HCT116 (cell line): ENCODE results near the gene CCNK. TPM values are rescaled to one million over a fixed set of nuclear protein-coding genes. Genes with fewer than 3 reads are reported as not detected.

ENCODE experiments used
- ATAC-seq: fragments of 200-7000 bp; cut with Tn5 transposase; 2 replicates; pipeline ENCODE4 v1.9.1; 2020; ENCODE audit warnings: mild to moderate bottlenecking, moderate library complexity
- BruUV-seq: library from RNA; stranded (reverse); fragments of 400-500 nt; replicated peaks from 2 replicates; lab custom pipeline; 2021; lab: Mats Ljungman, UMichigan
- CTCF ChIA-PET: fragments of 300-600 bp; sonication (Branson Sonifier 250); formaldehyde crosslinking; loops from one replicate; lab custom pipeline; 2021; ENCODE audit warnings: antibody characterized with exemption; lab: Charles Lee
- POLR2A ChIA-PET: fragments of 300-600, 350-600 bp; sonication (Branson Sonifier 250); formaldehyde crosslinking; loops from one replicate; lab custom pipeline; 2021; ENCODE audit warnings: antibody characterized with exemption; lab: Charles Lee
- RAD21 ChIA-PET, 2 experiments: fragments of 300-600 bp; sonication (Branson Sonifier 250); formaldehyde crosslinking; loops; one replicate each; lab custom pipeline; 2023; ENCODE audit warnings: low total read pairs in 2 of 2; ENCODE audit not compliant: uncharacterized antibody in 2 of 2, unreplicated experiment in 2 of 2, low non-redundant PET in 1 of 2; lab: Charles Lee
- DNase-seq: peaks from one replicate; pipeline ENCODE4 v3.0.0-alpha.2; 2010; ENCODE audit warnings: low read depth, low spot score
- H2AFZ ChIP-seq: fragments of 200-600 bp; shearing (Covaris generic), sonication (generic); 2 replicates; pipeline ENCODE4 v1.6.1; 2017; ENCODE audit warnings: low read depth, mixed run types, mixed read lengths, antibody characterized with exemption, low read length; ENCODE audit not compliant: poor library complexity, severe bottlenecking
- H3K27ac ChIP-seq: 2 replicates; pipeline ENCODE4 v1.5.1; 2012; ENCODE audit warnings: low read depth, low read length
- H3K27me3 ChIP-seq: fragments of 200-600 bp; sonication (generic); 2 replicates; pipeline ENCODE4 v1.6.1; 2016; ENCODE audit warnings: mixed run types, low read length, mixed read lengths; ENCODE audit not compliant: insufficient read depth
- H3K36me3 ChIP-seq, 2 experiments: fragments of 200-500 bp in 1 of 2; fragments of 200-600 bp in 1 of 2; sonication (Bioruptor generic) in 1 of 2; sonication (generic) in 1 of 2; 2 replicates each; pipeline versions ENCODE4 v1.5.1 to v1.6.1; 2014 to 2016; ENCODE audit warnings: low read length in 2 of 2, inconsistent platforms in 1 of 2, mixed read lengths in 1 of 2, mixed run types in 1 of 2; ENCODE audit not compliant: insufficient read depth in 2 of 2, control insufficient read depth in 1 of 2
- H3K4me1 ChIP-seq, 2 experiments: fragments of 200-600 bp in 1 of 2; sonication (generic) in 1 of 2; 2 replicates each; pipeline versions ENCODE4 v1.5.1 to v1.6.1; 2012 to 2017; ENCODE audit warnings: low read length in 2 of 2, inconsistent platforms in 1 of 2, mild to moderate bottlenecking in 1 of 2, mixed read lengths in 1 of 2, mixed run types in 1 of 2, moderate library complexity in 1 of 2; ENCODE audit not compliant: insufficient read depth in 2 of 2, control insufficient read depth in 1 of 2
- H3K4me2 ChIP-seq: fragments of 200-600 bp; sonication (generic); 2 replicates; pipeline ENCODE4 v1.6.1; 2017; ENCODE audit warnings: mixed run types, low read length, mixed read lengths
- H3K4me3 ChIP-seq, 2 experiments: fragments of 200-600 bp in 1 of 2; sonication (generic) in 1 of 2; replicated peaks in 1 of 2; 2 replicates each; pipeline ENCODE4 v1.5.1; 2011 to 2016; ENCODE audit warnings: low read length in 2 of 2, control low read depth in 1 of 2, low read depth in 1 of 2, mild to moderate bottlenecking in 1 of 2, mixed read lengths in 1 of 2, mixed run types in 1 of 2
- H3K79me2 ChIP-seq: fragments of 200-600 bp; sonication (generic); 2 replicates; pipeline ENCODE4 v1.6.1; 2017; ENCODE audit warnings: mild to moderate bottlenecking, mixed run types, low read length, moderate library complexity, mixed read lengths; ENCODE audit not compliant: insufficient read depth
- H3K9ac ChIP-seq: fragments of 200-600 bp; sonication (generic); 2 replicates; pipeline ENCODE4 v1.6.1; 2016; ENCODE audit warnings: low read length, mixed read lengths
- H3K9me2 ChIP-seq: fragments of 200-600 bp; sonication (generic), shearing (Covaris generic); 2 replicates; pipeline ENCODE4 v1.6.1; 2017; ENCODE audit warnings: mixed run types, mild to moderate bottlenecking, moderate library complexity; ENCODE audit not compliant: insufficient read depth
- H3K9me3 ChIP-seq, 2 experiments: fragments of 200-500 bp in 1 of 2; fragments of 200-600 bp in 1 of 2; sonication (Bioruptor generic) in 1 of 2; sonication (generic) in 1 of 2; 2 replicates each; pipeline ENCODE4 v1.6.1; 2014 to 2017; ENCODE audit warnings: low read length in 2 of 2, mixed read lengths in 2 of 2, inconsistent platforms in 1 of 2, low read depth in 1 of 2, mild to moderate bottlenecking in 1 of 2, mixed run types in 1 of 2, moderate library complexity in 1 of 2; ENCODE audit not compliant: control insufficient read depth in 1 of 2, insufficient read depth in 1 of 2
- H4K20me1 ChIP-seq: fragments of 200-600 bp; sonication (generic), shearing (Covaris generic); 2 replicates; pipeline ENCODE4 v1.6.1; 2017; ENCODE audit warnings: mixed run types, mild to moderate bottlenecking, moderate library complexity; ENCODE audit not compliant: insufficient read depth
- ATF3 ChIP-seq: IDR thresholded peaks from 2 replicates; pipeline ENCODE4 v1.6.1; 2012
- CBX3 ChIP-seq: IDR thresholded peaks from 2 replicates; pipeline ENCODE4 v1.6.1; 2012; ENCODE audit warnings: low read depth
- CTCF ChIP-seq, 3 experiments: fragments of 200-600 bp in 1 of 3; sonication (generic) in 1 of 3; IDR thresholded peaks in 2 of 3; conservative IDR thresholded peaks in 1 of 3; 2 replicates each; pipeline ENCODE4 v1.5.1; 2012 to 2017; ENCODE audit warnings: low read depth in 2 of 3, low read length in 2 of 3, antibody characterized with exemption in 1 of 3, borderline replicate concordance in 1 of 3, control low read depth in 1 of 3, mild to moderate bottlenecking in 1 of 3, mixed read lengths in 1 of 3, mixed run types in 1 of 3, moderate library complexity in 1 of 3; ENCODE audit not compliant: insufficient read depth in 1 of 3
- EGR1 ChIP-seq: IDR thresholded peaks from 2 replicates; pipeline ENCODE4 v1.6.1; 2012; ENCODE audit warnings: low read depth
- ELF1 ChIP-seq: IDR thresholded peaks from 2 replicates; pipeline ENCODE4 v1.6.1; 2012; ENCODE audit warnings: low read depth, borderline replicate concordance
- EZH2 ChIP-seq: fragments of 200-600 bp; sonication (generic); IDR thresholded peaks from 2 replicates; pipeline ENCODE4 v1.6.1; 2017; ENCODE audit warnings: antibody characterized with exemption, mixed run types
- EZH2phosphoT487 ChIP-seq: fragments of 200-600 bp; IDR thresholded peaks from 2 replicates; pipeline ENCODE4 v1.6.1; 2018; ENCODE audit warnings: antibody characterized with exemption, borderline replicate concordance
- FOSL1 ChIP-seq: IDR thresholded peaks from 2 replicates; pipeline ENCODE4 v1.6.1; 2012; ENCODE audit warnings: low read depth
- JUND ChIP-seq: IDR thresholded peaks from 2 replicates; pipeline ENCODE4 v1.6.1; 2012
- MAX ChIP-seq: IDR thresholded peaks from 2 replicates; pipeline ENCODE4 v1.6.1; 2012
- POLR2A ChIP-seq: IDR thresholded peaks from 2 replicates; pipeline ENCODE4 v1.7.0; 2011; ENCODE audit warnings: borderline replicate concordance; ENCODE audit not compliant: insufficient read depth, insufficient read length; ENCODE audit errors: extremely low read depth
- POLR2AphosphoS5 ChIP-seq: IDR thresholded peaks from 2 replicates; pipeline ENCODE4 v1.6.1; 2011; ENCODE audit warnings: mild to moderate bottlenecking, low read depth, low read length, moderate library complexity
- RAD21 ChIP-seq: IDR thresholded peaks from 2 replicates; pipeline ENCODE4 v1.6.1; 2012; ENCODE audit warnings: low read depth, mild to moderate bottlenecking
- REST ChIP-seq: IDR thresholded peaks from 2 replicates; pipeline ENCODE4 v1.6.1; 2012; ENCODE audit warnings: low read depth
- SIN3A ChIP-seq: IDR thresholded peaks from 2 replicates; pipeline ENCODE4 v1.6.1; 2012; ENCODE audit warnings: low read depth
- SP1 ChIP-seq: IDR thresholded peaks from 2 replicates; pipeline ENCODE4 v1.6.1; 2012; ENCODE audit warnings: low read depth
- SRF ChIP-seq: IDR thresholded peaks from 2 replicates; pipeline ENCODE4 v1.6.1; 2012; ENCODE audit warnings: low read depth
- TCF7L2 ChIP-seq: IDR thresholded peaks from 2 replicates; pipeline ENCODE4 v1.7.0; 2011; ENCODE audit warnings: borderline replicate concordance, inconsistent platforms; ENCODE audit not compliant: insufficient read depth, insufficient read length; ENCODE audit errors: extremely low read depth
- ZFX ChIP-seq: fragments of 450-650 bp; IDR thresholded peaks from 2 replicates; pipeline ENCODE4 v1.6.1; 2017
- ZNF274 ChIP-seq: fragments of 200-500 bp; sonication (Bioruptor generic); IDR thresholded peaks from 2 replicates; pipeline ENCODE4 v1.6.1; 2014; ENCODE audit warnings: mild to moderate bottlenecking, low read depth, low read length, inconsistent platforms
- intact Hi-C: fragments of 100-400 bp; cut with micrococcal nuclease; formaldehyde crosslinking; loops from 2 replicates; pipeline ENCODE4 v1.10.0; 2022
- total RNA-seq: library from RNA; stranded (reverse); gene quantifications from one replicate; pipeline ENCODE4 v1.2.1, GENCODE V29; 2021; ENCODE audit not compliant: unreplicated experiment

Gene CCNK
- total RNA-seq, 1 experiment from 2014 or later, result 68.2 TPM

- DNase-seq, result no peak
- no peak overlapping the region for H3K4me3 ChIP-seq
These were observed 4.3 kb upstream of the CCNK start for GRCh38 chr14:99476864-99477263.

More at GRCh38 chr14:99476864-99477263, 4.3 kb upstream of the CCNK start:
- Histone ChIP-seq H3K27me3 (no peaks in the 10 kb centered on the region), H3K4me2 (no peak overlapping the region), H3K27ac (no peak overlapping the region), H3K9ac (no peak overlapping the region), H3K4me1 (peaks cover 7 to 10% of the 10 kb centered on the region in 2 experiments; a peak in 2 of 4 replicates), H3K36me3 (no peaks in the 10 kb centered on the region), H3K9me3 (no peaks in the 10 kb centered on the region), H2AFZ (no peak overlapping the region), H3K9me2 (no peaks in the 10 kb centered on the region), H4K20me1 (no peaks in the 10 kb centered on the region; the same call in 1 of the 2 replicates), H3K79me2 (peaks cover 90% of the 10 kb centered on the region)
- CTCF ChIA-PET, result no interaction called here
- ATAC-seq, result no peak
- POLR2A ChIA-PET, result no interaction called here
- intact Hi-C loops, result no loop called here
- BruUV-seq, result no TSS peak
- RAD21 ChIA-PET, result no interaction called here
- TF ChIP-seq SRF (no peak), POLR2A (no peak), POLR2AphosphoS5 (no peak), FOSL1 (no peak), ATF3 (no peak), EZH2phosphoT487 (no peak), EGR1 (no peak), ZNF274 (no peak), SIN3A (no peak), TCF7L2 (no peak), JUND (no peak), EZH2 (no peak), CBX3 (no peak), RAD21 (no peak), SP1 (no peak), ZFX (no peak), ELF1 (no peak), REST (no peak), MAX (no peak), CTCF (IDR thresholded peaks at IDR 0.05 in 2 of 3, conservative IDR thresholded peaks at IDR 0.05 in 1 of 3; ENCODE audit: borderline replicate concordance in 1 of 3, insufficient read depth in 1 of 3, low read depth in 2 of 3, low read length in 2 of 3) (no peak)
